NT2/D1 (cell line): Measurements from ENCODE around the gene SMCR8.

ENCODE experiments used
- SUZ12 ChIP-seq: IDR thresholded peaks from 2 replicates; pipeline ENCODE4 v1.6.1; 2011; ENCODE audit not compliant: insufficient read length, insufficient read depth; ENCODE audit errors: extremely low read depth
- YY1 ChIP-seq: IDR thresholded peaks from 2 replicates; pipeline ENCODE4 v1.6.1; 2011; ENCODE audit not compliant: insufficient read length, insufficient read depth

DNA sequence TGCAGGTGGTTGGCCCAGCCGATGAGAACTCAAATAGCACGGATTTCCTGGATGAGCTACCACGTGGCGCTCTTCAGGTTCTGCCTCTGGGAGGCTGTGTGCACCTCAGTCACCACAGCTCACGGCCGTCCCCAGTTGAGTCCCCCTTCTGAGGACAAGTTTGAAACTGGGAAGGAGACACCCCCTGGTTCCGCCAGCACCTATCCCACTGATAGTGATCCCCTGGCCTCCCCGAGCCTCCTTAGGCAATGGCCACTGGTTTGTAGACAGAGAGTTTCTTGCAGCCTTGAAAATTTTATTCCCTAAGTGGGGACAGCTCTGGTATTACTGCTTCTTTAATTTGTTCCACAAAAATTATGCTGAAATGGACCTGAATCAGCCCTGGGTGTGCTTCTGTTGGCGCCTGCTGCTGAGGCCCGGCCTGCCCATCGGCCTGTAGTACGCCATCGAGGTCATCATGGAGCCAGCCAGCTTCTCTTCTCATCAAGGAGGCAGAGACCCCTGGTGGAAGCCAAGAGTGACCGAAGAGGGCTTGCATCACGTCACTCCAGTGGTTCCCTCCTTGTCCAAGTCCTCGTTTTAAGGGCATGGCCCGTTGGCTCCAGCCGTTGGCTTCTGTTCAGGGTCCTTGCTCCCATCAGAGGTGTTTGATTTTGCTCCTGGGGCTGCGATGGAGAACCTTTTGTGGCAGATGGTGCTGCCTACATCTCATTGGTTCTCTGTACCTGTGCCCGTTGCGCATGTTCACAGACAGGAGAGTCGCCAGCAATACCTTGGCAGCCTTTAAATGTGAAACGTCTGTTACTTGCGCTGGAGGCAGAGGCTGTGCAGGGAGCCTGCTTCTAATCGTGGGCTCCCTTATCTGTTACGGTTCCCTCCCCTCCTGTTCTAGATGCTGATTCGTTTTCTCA, 9.3 kb downstream of the SMCR8 start:
- no peak for TF ChIP-seq YY1
- TF ChIP-seq SUZ12 = no peak
